UCSD-AML1 (cell line): ENCODE measurements around the gene ZNF626.
"Not testable (repeated sequence)": the region's sequence is repeated elsewhere in the genome, so short reads cannot be mapped to it uniquely, and the experiment has no call there.

ENCODE experiments used
- DNase-seq: peaks from one replicate; lab custom pipeline; 2025; ENCODE audit not compliant: unreplicated experiment; lab: John Stamatoyannopoulos, UW

The ZNF626 gene

GRCh38 chr19:20661150-20661819 lies at the start of gene ZNF626:
ZNF626 (minus strand) TSS chr19:20661571; CDS start chr19:20661446, 125 bp downstream.
- no peak for DNase-seq

GRCh38 chr19:20669263-20669662 lies 7.9 kb upstream of the ZNF626 start:
- no peak for DNase-seq

DNA sequence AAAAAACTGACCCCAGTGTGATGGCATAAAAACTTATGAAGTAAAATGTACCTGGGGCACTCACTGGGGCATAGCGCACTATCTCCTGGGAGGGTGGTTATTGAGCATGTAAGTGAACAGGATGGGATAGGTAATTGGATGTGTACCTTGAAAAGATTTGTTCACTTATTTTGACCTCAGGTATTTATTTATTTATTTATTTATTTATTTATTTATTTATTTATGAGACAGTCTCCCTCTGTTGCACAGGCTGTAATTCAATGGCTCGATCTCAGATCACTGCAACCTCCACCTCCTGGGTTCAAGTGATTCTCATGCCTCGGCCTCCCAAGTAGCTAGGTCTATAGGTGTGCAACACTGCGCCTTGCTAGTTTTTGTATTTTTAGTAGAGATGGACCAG lies 5.9 kb upstream of the ZNF626 start:
- DNase-seq: no peak

DNA sequence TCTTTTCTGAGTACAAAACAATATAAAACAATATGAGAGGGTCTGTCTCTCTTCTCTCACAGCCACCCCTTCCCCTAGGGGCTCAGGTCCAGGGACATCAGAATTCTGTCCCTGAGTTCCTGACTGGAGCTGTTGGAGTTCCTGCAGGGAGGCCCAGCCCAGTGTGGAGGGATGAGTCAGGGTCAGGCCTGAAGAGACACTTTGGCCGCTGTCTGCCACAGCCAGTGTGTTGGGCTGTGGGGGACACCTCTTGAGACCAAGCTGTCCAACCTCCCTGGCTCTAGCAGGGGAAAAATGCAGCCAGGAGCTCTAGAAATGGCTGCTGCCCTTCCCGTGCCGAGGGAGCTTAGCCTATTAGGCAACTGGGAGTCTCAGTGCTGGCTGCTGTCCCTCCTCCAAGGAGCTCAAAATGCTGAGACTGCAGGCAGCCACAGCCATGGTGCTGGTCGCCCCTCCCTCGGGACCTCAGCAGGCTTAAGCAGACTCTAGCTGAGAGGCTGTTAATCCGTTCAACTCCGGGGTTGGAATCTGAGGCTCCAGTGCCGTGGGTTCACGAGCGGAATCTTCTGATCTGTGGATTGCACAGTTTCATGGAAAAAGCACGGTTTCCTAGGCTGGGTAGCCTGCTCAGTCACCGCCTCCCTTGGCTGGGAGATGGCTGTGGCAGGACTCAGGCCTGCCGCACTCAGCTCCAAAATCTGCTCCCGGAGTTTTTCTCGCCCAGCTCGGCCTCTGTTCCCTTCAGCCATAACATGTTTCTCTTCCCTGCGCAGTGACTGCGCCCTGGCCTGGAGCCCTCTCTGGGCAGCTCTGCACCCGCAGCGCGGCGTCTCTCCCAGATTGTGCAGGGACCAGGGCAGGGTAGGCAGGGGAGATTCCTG lies 3.8 kb upstream of the ZNF626 start:
- DNase-seq: no peak

DNA sequence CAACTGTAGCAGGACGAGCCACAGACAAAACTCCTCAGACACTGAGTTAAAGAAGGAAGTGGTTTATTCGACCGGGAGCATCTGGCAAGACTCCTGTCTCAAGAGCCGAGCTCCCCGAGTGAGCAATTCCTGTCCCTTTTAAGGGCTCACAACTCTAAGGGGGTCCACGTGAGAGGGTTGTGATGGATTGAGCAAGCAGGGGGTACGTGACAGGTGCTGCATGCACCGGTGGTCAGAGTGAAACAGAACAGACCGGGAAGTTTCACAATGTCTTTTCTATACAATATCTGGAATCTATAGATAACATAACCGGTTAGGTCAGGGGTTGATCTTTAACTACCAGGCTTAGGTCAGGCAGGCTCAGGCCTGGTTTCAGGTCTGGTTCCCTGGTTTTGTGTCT lies 3.1 kb upstream of the ZNF626 start:
- DNase-seq: not testable (repeated sequence)

DNA sequence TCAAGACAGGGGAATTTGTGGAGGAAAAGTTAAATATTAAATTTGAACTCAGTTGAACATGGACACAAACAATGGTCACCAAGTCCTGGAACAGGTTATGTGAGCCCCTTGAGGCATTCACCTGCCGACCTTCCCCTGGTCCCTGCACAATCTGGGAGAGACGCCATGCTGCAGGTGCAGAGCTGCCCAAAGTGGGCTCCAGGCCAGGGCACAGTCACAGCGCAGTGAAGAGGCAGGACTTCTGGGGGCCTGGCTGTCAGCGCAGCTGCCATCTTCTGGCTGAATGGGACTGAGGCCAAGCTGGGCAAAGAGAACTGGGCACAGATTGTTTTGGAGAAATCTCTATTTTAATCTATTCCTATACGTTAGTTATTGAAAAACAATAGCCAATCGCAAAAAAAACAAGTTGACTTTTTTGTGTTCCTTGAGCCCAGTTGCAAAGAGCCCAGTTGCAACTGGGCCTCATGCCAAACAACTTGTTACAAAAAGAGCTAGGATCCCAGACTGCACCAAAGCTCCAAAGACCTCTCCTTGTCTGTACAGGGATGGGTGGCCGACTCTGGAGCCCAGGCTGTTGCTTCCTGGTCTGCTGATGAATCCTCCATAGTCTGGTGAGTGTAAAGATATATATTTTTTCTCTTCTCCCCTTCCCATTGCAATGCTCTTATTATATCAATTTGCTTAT lies 1.2 kb upstream of the ZNF626 start:
- DNase-seq: no peak

DNA sequence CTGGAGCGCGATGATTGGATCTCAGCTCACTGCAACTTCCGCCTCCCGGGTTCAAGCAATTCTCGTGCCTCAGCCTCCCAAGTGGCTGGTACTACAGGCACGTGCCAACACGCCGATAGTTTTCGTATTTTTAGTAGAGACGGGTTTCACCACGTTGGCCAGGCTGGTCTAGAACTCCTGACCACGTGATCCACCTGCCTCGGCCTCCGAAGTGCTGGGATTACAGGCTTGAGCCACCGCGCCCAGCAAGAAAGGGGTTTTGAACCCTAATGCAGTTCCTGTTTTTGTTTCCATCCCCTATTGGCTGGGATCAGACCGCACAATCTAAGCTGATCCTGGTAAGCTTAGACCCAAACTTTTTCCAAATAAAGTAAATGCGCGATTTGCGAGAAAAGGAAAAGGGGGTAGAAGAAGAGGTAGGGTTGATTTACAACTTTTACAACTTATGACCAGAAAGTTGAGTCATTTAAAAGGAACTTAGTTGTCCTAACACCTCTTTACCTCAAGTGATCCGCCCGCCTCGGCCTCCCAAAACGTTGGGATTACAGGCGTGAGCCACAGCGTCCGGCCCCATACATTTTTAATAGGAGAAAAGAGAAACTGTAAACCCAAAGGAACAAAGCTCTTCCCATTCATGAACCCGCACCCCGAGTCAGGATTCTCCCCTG lies 764 bp downstream of the ZNF626 start:
- no peak for DNase-seq

DNA sequence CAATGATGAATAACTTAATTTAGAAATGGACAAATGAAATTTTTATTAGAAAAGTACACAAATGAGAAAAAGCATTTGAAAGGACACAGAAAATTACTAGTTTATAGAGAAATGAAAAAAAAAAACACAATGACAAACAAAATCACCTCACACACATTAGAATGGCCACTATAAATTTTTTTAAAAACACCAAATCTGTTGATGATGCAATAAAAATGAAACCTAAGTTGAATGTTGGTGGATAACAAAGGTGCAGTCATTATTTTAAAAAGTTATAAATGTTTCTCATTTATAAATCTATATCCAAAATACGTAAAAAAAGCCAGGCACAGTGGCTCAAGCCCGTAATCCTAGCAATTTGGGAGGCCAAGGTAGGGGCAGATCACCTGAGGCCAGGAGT lies 20.8 kb downstream of the ZNF626 start:
- DNase-seq: no peak

DNA sequence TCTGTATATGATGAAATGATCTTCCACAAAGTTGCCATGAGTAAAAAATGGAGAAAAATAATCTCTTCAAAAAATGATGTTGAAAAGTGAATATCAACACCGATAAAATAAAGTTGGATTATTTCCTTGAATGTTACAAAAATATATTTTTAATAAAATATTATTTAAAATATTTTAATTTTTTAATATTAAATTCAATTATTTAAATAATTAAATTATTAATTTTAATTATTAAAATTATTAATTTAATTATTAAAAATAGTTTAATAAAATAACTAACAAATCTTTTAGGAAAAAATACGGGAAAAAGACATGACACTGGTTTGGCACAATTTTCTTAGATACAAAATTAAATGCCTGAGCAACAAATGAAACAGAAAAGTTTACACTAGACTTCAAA lies 21.3 kb downstream of the ZNF626 start:
- DNase-seq: no peak

- not testable (repeated sequence) for DNase-seq
These were observed 36.8 kb downstream of the ZNF626 start for GRCh38 chr19:20624560-20624959.

DNA sequence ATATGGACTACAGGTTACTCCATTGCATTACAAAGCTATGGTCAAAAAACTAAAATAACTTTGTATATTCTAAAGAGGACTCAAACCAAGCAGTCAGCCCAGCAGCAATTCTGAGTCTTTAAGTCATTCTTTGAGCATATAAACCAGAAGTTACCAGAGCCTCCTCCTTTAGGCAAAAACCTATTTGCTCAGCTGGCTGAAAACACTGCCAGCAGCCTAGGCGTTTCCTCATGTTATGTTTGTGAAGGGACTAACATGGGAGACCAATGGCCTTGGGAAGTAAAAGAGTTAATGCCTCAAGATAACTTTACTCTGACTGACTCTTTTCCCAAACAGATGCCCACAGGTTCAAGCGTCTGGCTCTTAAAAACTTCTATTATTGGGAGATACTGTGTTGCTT lies 45.3 kb downstream of the ZNF626 start:
- DNase-seq: no peak

- DNase-seq: not testable (repeated sequence)
These were observed 46.4 kb downstream of the ZNF626 start for GRCh38 chr19:20614971-20615370.

DNA sequence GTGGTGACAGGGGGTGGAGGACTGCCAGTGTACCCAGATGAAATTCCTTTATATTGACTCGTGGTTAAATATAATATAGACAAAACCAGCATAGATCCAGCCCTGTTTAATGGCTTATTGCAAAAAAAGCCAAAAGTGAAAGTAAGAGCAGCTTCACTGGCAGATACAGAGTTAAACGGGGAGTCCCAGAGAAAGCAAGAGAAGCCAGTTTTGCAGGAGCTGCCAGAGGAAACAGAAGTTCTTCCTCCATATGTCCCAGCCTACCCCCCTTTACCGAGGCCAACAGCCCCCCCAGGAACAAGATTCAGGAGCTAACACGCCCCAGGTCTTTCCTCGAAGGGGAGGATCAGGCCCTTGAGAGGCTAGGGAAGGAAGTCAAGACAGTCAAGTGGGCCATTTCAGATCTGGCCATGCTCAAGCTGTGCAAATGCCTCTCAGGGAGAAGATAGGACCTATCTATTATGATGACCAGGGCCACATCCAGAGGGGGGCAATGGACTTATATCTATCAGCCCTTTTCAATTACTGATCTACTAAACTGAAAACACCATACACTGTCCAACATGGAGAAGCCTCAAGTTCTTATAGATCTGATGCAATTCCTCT lies 48.6 kb downstream of the ZNF626 start:
- DNase-seq: no peak

DNA sequence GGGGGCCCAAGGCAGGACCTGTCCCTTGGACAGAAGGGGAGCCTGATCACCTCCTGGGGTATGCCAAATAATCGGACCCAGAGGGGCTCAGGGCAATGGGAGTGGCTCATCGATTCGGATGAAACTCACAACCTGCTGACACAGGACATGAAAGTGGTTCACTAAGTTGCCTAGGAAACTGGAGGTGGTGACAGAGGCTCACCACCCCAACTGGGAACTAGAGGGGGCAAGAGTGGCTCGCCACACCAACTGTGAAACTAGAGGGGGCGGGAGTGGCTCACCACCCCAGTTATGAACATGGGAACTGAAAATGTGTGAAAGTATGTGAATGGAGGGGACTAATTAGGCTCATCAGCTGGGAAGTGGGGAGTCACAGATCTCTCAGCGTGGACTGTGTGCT lies 49.5 kb downstream of the ZNF626 start:
- DNase-seq: no peak

DNA sequence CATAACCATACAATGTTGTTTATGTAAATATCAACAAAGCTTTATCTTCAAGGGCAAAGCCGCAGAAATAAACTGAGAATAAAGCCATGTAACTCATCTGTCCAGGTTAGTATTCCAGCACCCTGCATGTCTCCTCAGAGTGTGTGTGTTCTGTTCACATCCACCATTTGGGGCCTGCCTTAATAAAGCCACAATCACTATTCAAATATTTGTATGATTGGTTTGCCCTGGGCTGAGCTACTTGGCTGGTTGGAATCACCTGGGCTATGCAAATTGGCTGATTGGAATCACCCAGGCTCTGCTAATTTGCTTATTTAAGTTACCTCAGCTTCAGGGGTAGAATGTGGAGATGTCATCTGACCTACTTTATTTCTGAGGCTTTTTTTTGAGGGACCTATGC lies 53.4 kb downstream of the ZNF626 start:
- no peak for DNase-seq
